ENCODE data around the gene ADAMTS5. TPM values are rescaled to one million over a fixed set of nuclear protein-coding genes. Genes with fewer than 3 reads are reported as not detected.
A peak's percentile ranks its signal among the peaks of the same experiment; 100 is the strongest.

ADAMTS5 gene
- total RNA-seq, 6 experiments from 2014 or later, result 0.43 to 1.1 (median 0.47) TPM

GRCh38 chr21:26954662-26955121 is 12.2 kb downstream of the ADAMTS5 start:
- H3K27me3 ChIP-seq, result no peaks in the 10 kb centered on the region
- intact Hi-C loops (cut with DNase I), result no loop called here
- no peak for TF ChIP-seq POLR2A (IDR thresholded peaks at IDR 0.05)
- no peak for TF ChIP-seq CTCF (IDR thresholded peaks at IDR 0.05)
- ATAC-seq (no peak), DNase-seq (no peak)
- H3K36me3 ChIP-seq, result no peaks in the 10 kb centered on the region
- H3K9me3 ChIP-seq, result no peaks in the 10 kb centered on the region
- no peak overlapping the region for H3K27ac ChIP-seq
- no peak overlapping the region for H3K4me3 ChIP-seq
- no peaks in the 10 kb centered on the region for H3K4me1 ChIP-seq
- WGBS (ENCODE audit: insufficient coverage, low coverage, low lambda C conversion rate, missing lambda C conversion rate), result 68% methylated on average over 9 of the region's 9 CpGs

- no peaks in the 10 kb centered on the region for H3K36me3 ChIP-seq
- intact Hi-C loops (cut with DNase I), result no loop called here
- no peaks in the 10 kb centered on the region for H3K9me3 ChIP-seq
- no peak overlapping the region for H3K4me3 ChIP-seq
- no peak overlapping the region for H3K27ac ChIP-seq
- DNase-seq (no peak), ATAC-seq (no peak)
- TF ChIP-seq CTCF (IDR thresholded peaks at IDR 0.05), result no peak
- TF ChIP-seq POLR2A (IDR thresholded peaks at IDR 0.05), result no peak
- WGBS (ENCODE audit: insufficient coverage, low coverage, low lambda C conversion rate, missing lambda C conversion rate), result 60% methylated on average over 9 of the region's 9 CpGs
- no peaks in the 10 kb centered on the region for H3K4me1 ChIP-seq
- no peaks in the 10 kb centered on the region for H3K27me3 ChIP-seq
Measured at GRCh38 chr21:26952374-26953066, 14.4 kb downstream of the ADAMTS5 start.

- DNase-seq, result no peak
- intact Hi-C loops (cut with DNase I), result no loop called here
- Histone ChIP-seq H3K27ac (no peak overlapping the region), H3K27me3 (no peaks in the 10 kb centered on the region), H3K4me3 (no peak overlapping the region), H3K36me3 (no peaks in the 10 kb centered on the region), H3K4me1 (peaks cover 0 to 4% (median 0%) of the 10 kb centered on the region in 4 donors), H3K9me3 (no peaks in the 10 kb centered on the region)
- 76% methylated on average over 4 of the region's 4 CpGs for WGBS (ENCODE audit: insufficient coverage, low coverage, low lambda C conversion rate, missing lambda C conversion rate)
- TF ChIP-seq CTCF (IDR thresholded peaks at IDR 0.05) (no peak), POLR2A (IDR thresholded peaks at IDR 0.05) (no peak)
- ATAC-seq, result no peak
Measured at GRCh38 chr21:26949830-26950229, 17.1 kb downstream of the ADAMTS5 start.

- 15% methylated on average over 2 of the region's 2 CpGs for WGBS (ENCODE audit: insufficient coverage, low coverage, low lambda C conversion rate, missing lambda C conversion rate)
- Histone ChIP-seq H3K36me3 (no peaks in the 10 kb centered on the region), H3K9me3 (no peaks in the 10 kb centered on the region), H3K27ac (no peak overlapping the region), H3K27me3 (no peaks in the 10 kb centered on the region), H3K4me1 (peaks cover 0 to 4% (median 0%) of the 10 kb centered on the region in 4 donors), H3K4me3 (no peak overlapping the region)
- no peak for TF ChIP-seq POLR2A (IDR thresholded peaks at IDR 0.05)
- TF ChIP-seq CTCF (IDR thresholded peaks at IDR 0.05), result no peak
- DNase-seq, result no peak
- intact Hi-C loops (cut with DNase I), result no loop called here
- peak in 3 of 4 donors; percentile 32 to 71 (median 50) for ATAC-seq
Measured at GRCh38 chr21:26948194-26948593, 18.7 kb downstream of the ADAMTS5 start.
